Parathyroid adenoma (tissue), 2 donors: ENCODE measurements around the gene RCL1.

Source experiments
- H2AFZ ChIP-seq: fragments of 300-600 bp; sonication (generic); one replicate; pipeline ENCODE4 v1.7.0; 2017; ENCODE audit warnings: antibody characterized with exemption, mild to moderate bottlenecking
- H3K27ac ChIP-seq: fragments of 300-600 bp; sonication (generic); one replicate; pipeline ENCODE4 v1.7.0; 2017
- H3K27me3 ChIP-seq: fragments of 300-600 bp; sonication (generic); one replicate; pipeline ENCODE4 v1.7.0; 2017; ENCODE audit warnings: low read length; ENCODE audit not compliant: control insufficient read depth, insufficient read depth
- H3K36me3 ChIP-seq: fragments of 300-600 bp; sonication (generic); one replicate; pipeline ENCODE4 v1.7.0; 2017; ENCODE audit warnings: low read length; ENCODE audit not compliant: control insufficient read depth, insufficient read depth
- H3K4me1 ChIP-seq: fragments of 300-600 bp; sonication (generic); one replicate; pipeline ENCODE4 v1.7.0; 2017; ENCODE audit warnings: control low read depth
- H3K4me2 ChIP-seq: fragments of 300-600 bp; sonication (generic); one replicate; pipeline ENCODE4 v1.7.0; 2017; ENCODE audit warnings: low read length
- H3K4me3 ChIP-seq: fragments of 300-600 bp; sonication (generic); one replicate; pipeline ENCODE4 v1.7.0; 2017; ENCODE audit warnings: low read depth, low read length
- H3K79me2 ChIP-seq: fragments of 300-600 bp; sonication (generic); one replicate; pipeline ENCODE4 v1.7.0; 2017; ENCODE audit warnings: control low read depth
- H3K9ac ChIP-seq: fragments of 300-600 bp; sonication (generic); one replicate; pipeline ENCODE4 v1.7.0; 2017; ENCODE audit warnings: mild to moderate bottlenecking
- H3K9me3 ChIP-seq: fragments of 300-600 bp; sonication (generic); one replicate; pipeline ENCODE4 v1.7.0; 2017; ENCODE audit warnings: low read length; ENCODE audit not compliant: control insufficient read depth
- TF ChIP-seq, protein P1 (sequence below): fragments of 300-600 bp; sonication (generic); IDR thresholded peaks from one replicate; pipeline ENCODE4 v1.7.0; 2017; ENCODE audit warnings: antibody characterized with exemption, mild to moderate bottlenecking
- donor health status: primary hyperparathyroidism.

The RCL1 gene

DNA sequence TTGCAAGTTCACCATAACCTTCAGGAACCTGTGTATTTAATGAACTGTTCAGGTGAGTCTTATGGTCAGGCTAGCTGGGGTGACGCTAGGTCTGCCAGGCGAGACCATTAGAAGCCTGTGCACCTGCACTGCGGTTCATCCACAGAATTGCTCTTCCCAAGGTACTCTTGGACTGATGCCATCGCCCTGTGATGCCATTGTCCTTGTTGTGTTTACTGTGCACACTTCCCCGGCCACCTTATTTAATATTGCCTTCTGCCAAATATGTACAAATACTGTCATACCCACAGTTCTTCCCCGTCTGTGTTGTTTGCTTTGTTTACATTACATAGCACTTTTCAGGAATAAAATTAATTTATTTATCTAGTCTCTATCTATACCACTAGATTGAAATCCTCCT, 66.3 kb downstream of the RCL1 start:
- H2AFZ ChIP-seq: no peak overlapping the region
- H3K9me3 ChIP-seq: no peaks in the 10 kb centered on the region
- H3K4me2 ChIP-seq: no peak overlapping the region
- no peak overlapping the region for H3K4me3 ChIP-seq
- no peak overlapping the region for H3K27ac ChIP-seq
- no peaks in the 10 kb centered on the region for H3K4me1 ChIP-seq
- H3K79me2 ChIP-seq: no peaks in the 10 kb centered on the region
- H3K9ac ChIP-seq: no peak overlapping the region
- H3K36me3 ChIP-seq: no peaks in the 10 kb centered on the region
- TF ChIP-seq, protein P1, sequence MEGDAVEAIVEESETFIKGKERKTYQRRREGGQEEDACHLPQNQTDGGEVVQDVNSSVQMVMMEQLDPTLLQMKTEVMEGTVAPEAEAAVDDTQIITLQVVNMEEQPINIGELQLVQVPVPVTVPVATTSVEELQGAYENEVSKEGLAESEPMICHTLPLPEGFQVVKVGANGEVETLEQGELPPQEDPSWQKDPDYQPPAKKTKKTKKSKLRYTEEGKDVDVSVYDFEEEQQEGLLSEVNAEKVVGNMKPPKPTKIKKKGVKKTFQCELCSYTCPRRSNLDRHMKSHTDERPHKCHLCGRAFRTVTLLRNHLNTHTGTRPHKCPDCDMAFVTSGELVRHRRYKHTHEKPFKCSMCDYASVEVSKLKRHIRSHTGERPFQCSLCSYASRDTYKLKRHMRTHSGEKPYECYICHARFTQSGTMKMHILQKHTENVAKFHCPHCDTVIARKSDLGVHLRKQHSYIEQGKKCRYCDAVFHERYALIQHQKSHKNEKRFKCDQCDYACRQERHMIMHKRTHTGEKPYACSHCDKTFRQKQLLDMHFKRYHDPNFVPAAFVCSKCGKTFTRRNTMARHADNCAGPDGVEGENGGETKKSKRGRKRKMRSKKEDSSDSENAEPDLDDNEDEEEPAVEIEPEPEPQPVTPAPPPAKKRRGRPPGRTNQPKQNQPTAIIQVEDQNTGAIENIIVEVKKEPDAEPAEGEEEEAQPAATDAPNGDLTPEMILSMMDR: no peak
- H3K27me3 ChIP-seq: no peaks in the 10 kb centered on the region

DNA sequence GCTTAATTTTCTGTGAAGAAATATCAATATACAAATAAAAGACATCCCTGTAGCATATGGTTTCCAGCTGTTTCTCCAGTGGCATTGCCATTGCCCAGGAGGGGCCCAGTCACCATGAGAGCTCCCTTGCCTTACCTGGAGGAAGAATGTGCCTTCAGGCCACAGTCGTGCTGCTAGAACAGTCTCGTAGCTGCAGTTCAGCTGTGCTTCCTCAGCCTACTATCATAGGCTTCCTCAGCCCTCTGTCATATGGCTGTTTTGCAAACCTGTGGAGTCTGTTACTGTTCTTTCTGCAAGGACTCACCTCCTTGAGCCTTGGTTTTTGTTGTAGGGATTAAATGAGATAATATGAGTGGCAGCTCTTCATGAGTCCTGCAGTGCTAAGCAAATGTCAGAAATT, 67.6 kb downstream of the RCL1 start:
- no peaks in the 10 kb centered on the region for H3K79me2 ChIP-seq
- H3K4me2 ChIP-seq: no peak overlapping the region
- no peak overlapping the region for H3K9ac ChIP-seq
- H3K4me1 ChIP-seq: no peaks in the 10 kb centered on the region
- H3K9me3 ChIP-seq: no peaks in the 10 kb centered on the region
- no peak overlapping the region for H2AFZ ChIP-seq
- no peak overlapping the region for H3K4me3 ChIP-seq
- no peaks in the 10 kb centered on the region for H3K36me3 ChIP-seq
- TF ChIP-seq, protein P1: no peak
- no peaks in the 10 kb centered on the region for H3K27me3 ChIP-seq
- H3K27ac ChIP-seq: no peak overlapping the region

DNA sequence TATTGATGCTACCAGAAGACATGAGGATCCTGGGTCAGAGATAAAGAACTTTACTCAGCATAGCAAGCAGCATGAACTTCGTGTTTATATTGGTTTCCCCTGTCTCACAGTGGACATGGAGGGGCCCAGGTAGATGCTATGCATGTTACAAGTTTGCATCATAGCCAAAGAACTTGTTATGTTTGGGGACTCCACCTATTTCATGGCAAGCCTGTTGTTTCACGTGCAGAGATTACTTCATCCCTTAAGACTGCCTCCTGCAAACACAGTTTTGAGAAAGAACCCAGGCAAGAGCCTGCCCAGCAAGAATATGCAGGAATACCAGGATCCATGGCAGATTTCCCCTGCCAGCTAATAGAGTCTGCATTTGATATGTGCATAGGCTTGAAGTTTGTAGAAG, 68.4 kb downstream of the RCL1 start:
- Histone ChIP-seq H3K4me3 (no peak overlapping the region), H3K36me3 (no peaks in the 10 kb centered on the region), H3K27me3 (no peaks in the 10 kb centered on the region), H3K79me2 (no peaks in the 10 kb centered on the region), H3K27ac (no peak overlapping the region), H3K4me2 (no peak overlapping the region), H3K9ac (no peak overlapping the region), H2AFZ (no peak overlapping the region), H3K4me1 (no peaks in the 10 kb centered on the region), H3K9me3 (no peaks in the 10 kb centered on the region)
- TF ChIP-seq, protein P1: no peak

DNA sequence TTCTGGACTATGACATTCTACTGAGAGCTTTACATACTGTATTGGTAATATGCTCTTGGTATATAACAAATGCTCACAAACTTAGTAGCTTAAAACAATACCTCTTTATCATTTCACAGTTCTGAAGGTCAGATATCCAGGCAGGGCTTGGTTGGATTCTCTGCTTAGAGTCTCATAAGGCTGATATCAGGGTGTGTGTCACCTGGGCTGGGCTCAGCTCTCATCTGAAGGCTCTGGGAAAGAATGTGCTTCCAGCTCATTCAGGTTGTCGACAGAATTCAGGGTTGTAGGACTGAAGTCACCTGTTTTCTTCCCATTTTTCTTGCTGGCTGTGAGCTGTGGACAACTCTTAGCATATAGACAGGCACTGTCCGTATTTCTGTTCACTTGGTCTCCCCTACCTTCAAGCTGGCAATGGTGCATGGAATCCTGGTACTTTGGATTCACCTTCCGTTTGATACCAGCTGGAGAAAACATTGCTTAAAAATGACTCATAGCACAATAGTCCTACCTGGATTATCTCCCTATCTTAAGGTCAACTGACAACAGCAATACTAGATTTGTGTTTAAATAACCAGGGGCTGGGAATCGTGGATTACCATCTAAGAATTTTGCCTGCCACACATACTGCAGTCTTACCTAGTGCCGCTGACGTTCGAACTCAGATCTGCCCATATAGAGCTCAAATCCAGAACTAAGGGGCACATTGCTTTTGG, 69.2 kb downstream of the RCL1 start:
- no peaks in the 10 kb centered on the region for H3K79me2 ChIP-seq
- no peak overlapping the region for H3K27ac ChIP-seq
- H3K4me2 ChIP-seq: no peak overlapping the region
- H3K4me1 ChIP-seq: no peaks in the 10 kb centered on the region
- no peak overlapping the region for H2AFZ ChIP-seq
- no peak overlapping the region for H3K4me3 ChIP-seq
- no peaks in the 10 kb centered on the region for H3K27me3 ChIP-seq
- TF ChIP-seq, protein P1: no peak
- H3K36me3 ChIP-seq: no peaks in the 10 kb centered on the region
- H3K9me3 ChIP-seq: no peaks in the 10 kb centered on the region
- no peak overlapping the region for H3K9ac ChIP-seq
